ENCODE measurements around the gene TMA7.
"Not testable (repeated sequence)": the region's sequence is repeated elsewhere in the genome, so short reads cannot be mapped to it uniquely, and the experiment has no call there.

TMA7 gene

GRCh38 chr3:48439820-48440589 lies at the start of gene TMA7, which contains the start of gene CCDC51:
Gene TMA7 (plus strand): TSS chr3:48440257. CDS start chr3:48440297, 40 bp downstream.
Gene CCDC51 (minus strand): TSS chr3:48440119. CDS start chr3:48435128, 4,991 bp downstream.
- peak; percentile 96 to 98 (median 97) for DNase-seq (ENCODE audit: low read depth in 2 of 3, low spot score in 1 of 3)

DNA sequence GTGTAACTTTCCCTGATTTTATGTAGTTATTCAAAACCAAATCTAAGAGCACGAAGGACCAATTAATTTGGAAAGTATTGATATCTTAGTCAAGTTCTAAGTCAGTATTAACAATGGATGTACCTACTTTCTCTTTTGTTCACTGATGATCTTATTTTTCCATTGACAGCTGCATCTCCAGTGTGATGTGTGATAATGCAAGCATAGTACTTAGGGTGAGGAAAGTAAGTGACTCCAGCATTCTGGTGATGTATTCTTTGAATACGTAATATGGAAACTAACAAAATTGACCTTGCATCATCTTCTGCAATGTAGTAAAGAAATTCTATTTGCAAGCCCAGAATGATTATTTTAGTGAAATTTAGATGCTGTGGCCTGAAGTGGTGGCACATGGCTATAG lies 45.7 kb upstream of the TMA7 start:
- no peak for DNase-seq (ENCODE audit: low read depth in 2 of 3, low spot score in 1 of 3)

GRCh38 chr3:48395714-48396113 lies 44.3 kb upstream of the TMA7 start:
- no peak for DNase-seq (ENCODE audit: low read depth in 2 of 3, low spot score in 1 of 3)

DNA sequence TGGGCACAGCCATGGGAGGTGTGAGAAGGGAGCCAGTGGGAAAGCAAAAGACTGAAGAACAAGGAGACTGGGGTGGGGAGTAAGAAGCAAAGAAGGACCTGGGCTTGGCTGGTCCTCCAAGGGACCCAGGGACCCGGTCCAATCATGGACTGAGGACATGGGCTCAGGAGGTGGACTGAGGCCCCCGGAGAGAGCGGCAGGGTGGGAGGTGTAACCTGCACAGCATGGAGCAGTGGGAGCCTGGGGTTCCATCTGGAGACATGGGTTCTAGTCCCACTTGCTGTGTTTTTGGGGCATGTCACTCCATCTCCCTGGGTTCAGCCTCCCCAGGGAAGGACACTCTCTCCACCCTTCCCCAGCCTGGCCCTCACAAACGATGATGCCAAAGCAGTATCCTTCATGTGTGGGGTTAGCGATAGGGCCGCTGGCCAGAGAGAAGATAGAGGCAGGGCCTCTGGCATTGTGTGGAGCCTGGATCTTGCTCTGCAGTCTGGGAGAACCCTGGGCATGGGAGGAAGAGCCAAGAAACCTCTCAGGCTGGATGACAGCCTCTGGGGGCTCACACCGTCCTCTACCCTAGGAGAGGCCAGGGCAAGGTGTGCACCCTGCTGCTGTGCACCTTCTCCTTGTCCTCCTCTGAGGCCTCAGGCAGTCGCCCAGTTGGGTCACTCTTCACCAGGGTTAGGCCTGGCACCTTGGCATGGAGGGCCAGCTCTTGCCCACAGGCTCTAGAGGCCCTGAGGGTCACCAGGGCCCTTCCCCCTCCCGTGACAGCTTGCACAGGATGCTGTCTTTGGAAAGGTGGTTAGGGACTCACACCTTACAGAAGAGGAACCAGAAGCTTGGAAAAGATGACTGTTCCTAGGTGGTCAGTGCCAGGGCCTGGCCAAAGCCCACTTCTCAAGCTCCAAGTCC lies 42.0 kb upstream of the TMA7 start:
- no peak for DNase-seq (ENCODE audit: low read depth in 2 of 3, low spot score in 1 of 3)

DNA sequence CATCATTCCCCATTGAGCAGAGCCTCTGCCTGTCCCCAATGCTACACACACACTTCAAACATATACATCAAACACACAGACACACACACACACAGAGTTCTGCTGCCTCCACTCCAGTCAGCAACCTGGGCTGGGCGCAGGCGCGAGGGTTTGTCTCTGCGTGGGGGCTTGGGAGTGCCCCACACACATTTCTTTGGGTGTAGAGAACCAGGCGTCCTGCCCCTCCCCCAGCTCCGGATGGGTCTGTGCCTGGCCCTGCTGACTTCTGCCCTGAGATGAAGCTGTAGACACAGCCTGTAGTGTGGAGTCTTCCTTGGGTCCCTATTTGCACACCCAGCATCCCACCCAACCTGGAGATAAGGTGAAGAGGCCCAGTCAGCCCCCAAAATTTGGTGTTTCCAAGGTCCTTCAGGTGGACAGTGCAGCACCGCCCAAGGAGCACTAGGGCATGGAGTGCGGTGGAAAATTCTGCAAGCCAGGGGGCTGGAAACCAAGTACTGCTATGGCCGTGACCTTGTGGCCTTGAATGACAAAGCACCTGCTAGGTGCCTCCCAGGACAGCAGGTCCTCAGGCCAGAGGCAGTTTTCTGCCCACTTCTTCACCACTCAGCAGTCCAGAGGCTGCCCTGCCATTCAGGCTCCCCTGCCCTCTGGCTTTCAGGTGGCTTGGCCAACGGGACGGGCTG lies 41.2 kb upstream of the TMA7 start:
- DNase-seq (ENCODE audit: low read depth in 2 of 3, low spot score in 1 of 3), result no peak

GRCh38 chr3:48399387-48400172 lies 40.5 kb upstream of the TMA7 start:
- DNase-seq (ENCODE audit: low read depth in 2 of 3, low spot score in 1 of 3), result no peak

- DNase-seq (ENCODE audit: low read depth in 2 of 3, low spot score in 1 of 3), result peak; percentile 33 to 52 (median 52)
These were observed 39.1 kb upstream of the TMA7 start for GRCh38 chr3:48400824-48401433.

DNA sequence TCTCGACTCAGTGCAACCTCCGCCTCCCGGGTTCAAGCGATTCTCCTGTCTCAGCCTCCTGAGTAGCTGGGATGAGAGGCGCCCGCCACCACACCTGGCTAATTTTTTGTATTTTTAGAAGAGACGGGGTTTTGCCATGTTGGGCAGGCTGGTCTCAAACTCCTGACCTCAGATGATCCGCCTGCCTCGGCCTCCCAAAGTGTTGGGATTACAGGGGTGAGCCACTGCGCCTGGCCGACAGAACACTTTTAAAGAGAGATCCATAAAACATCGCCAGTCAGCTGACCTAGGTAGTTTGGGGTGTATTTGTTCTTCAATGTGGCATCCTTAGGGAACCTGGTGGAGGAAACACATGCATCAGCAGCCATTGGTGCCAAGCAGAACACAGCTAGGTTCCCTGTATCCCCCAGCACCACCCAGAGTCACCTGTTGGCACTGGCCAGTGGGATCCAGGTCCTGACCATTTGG lies 38.6 kb upstream of the TMA7 start:
- DNase-seq (ENCODE audit: low read depth in 2 of 3, low spot score in 1 of 3), result not testable (repeated sequence)

GRCh38 chr3:48402281-48402732 lies 37.8 kb upstream of the TMA7 start:
- DNase-seq (ENCODE audit: low read depth in 2 of 3, low spot score in 1 of 3), result no peak

GRCh38 chr3:48402907-48403306 lies 37.1 kb upstream of the TMA7 start:
- no peak for DNase-seq (ENCODE audit: low read depth in 2 of 3, low spot score in 1 of 3)

GRCh38 chr3:48403533-48404439 lies 36.3 kb upstream of the TMA7 start:
- DNase-seq (ENCODE audit: low read depth in 2 of 3, low spot score in 1 of 3), result no peak

GRCh38 chr3:48404440-48405342 lies 35.4 kb upstream of the TMA7 start:
- no peak for DNase-seq (ENCODE audit: low read depth in 2 of 3, low spot score in 1 of 3)

DNA sequence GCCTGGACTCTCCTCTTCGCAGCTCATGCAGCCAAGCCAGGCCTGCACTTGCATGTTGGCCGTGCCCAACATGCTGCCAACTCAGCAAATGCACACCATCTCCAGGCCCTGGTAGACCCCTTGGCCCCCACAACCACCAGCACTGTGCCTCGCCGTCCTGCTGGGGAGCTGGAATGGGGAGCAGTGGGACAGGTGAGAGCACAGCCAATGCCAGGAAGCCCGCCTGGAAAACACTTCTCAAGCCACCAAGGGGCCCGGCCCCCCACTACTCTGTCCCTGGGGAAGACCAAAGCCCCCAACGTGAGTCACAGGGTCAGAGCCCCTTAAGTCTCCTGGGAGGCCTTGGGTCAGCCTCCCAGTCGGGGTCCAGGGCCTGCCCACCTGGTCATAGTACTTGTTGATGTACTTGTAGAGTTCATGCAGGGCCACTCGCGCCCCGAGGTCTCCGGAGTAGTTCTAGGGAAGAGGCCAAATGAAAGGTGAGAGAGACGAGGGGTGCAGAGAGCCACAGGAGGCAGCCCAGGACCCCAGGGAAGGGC lies 34.6 kb upstream of the TMA7 start:
- DNase-seq (ENCODE audit: low read depth in 2 of 3, low spot score in 1 of 3), result no peak

- no peak for DNase-seq (ENCODE audit: low read depth in 2 of 3, low spot score in 1 of 3)
These were observed 34.1 kb upstream of the TMA7 start for GRCh38 chr3:48405971-48406370.

DNA sequence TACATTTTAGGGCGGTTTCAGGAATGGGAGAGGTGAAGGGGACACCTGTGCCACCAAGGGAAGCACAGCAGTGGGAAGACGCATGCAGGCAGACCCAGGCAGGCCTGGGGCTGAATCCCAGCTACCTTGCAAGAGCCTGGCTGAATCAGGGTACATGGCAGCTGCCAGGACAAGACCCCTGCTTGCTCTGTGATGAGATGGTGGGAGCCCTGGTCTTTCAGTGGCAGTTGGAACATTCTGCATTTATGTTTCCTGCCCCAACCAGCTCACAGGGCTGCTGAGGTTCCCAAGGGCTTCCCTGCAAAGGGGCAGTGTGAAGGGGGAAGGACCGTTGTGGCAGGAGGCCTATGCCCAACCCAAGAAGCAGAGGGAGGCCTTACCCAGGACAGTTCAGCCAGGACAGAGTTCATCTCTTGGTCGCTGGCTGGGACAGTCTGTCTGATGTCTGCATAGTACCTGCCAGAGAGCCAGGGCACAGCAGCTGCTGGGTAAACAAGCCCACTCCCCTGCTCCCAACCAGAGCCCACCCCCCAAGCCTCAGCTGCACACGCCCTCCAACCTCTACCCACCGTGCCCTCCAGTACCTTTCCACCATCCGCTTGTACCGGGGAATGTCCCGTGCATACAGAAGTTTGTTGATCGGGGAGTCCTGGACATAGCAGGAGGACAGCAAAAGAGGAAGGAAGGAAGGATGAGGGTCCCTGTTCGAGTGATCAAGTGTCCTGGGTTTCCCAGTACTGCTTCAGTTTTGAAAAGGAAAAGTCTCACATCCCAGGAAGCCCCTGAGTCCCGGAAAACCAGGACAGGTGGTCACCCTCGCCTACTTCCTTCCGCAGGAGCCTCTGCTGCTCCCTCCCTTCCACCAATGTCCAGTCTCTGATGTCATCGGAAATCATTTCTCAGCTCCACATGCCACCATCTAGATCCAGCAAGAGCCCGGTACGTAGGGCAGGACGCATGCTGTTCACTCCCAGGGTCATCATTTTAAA lies 33.3 kb upstream of the TMA7 start:
- DNase-seq (ENCODE audit: low read depth in 2 of 3, low spot score in 1 of 3), result no peak

- no peak for DNase-seq (ENCODE audit: low read depth in 2 of 3, low spot score in 1 of 3)
These were observed 32.4 kb upstream of the TMA7 start for GRCh38 chr3:48407542-48408099.
